Spleen (tissue), 7 donors: ENCODE results near the gene PGBD5.
"Not testable (repeated sequence)": the region's sequence is repeated elsewhere in the genome, so short reads cannot be mapped to it uniquely, and the experiment has no call there.

Experiments
- POLR2A ChIP-seq, 3 donors: fragments of 450-650 bp; IDR thresholded peaks; one replicate each; pipeline ENCODE4 v1.5.1; 2017; ENCODE audit warnings: antibody characterized with exemption in 3 of 3, mild to moderate bottlenecking in 1 of 3
- POLR2AphosphoS5 ChIP-seq, 3 donors: sonication (generic); formaldehyde crosslinking; IDR thresholded peaks; one replicate each; pipeline ENCODE4 v1.5.1; 2017; ENCODE audit warnings: antibody characterized with exemption in 3 of 3
- TF ChIP-seq, protein P1 (sequence below), 11 experiments: fragments of 200-600 bp in 7 of 11; fragments of 450-650 bp in 4 of 11; sonication (generic) in 4 of 11; IDR thresholded peaks in 8 of 11; conservative IDR thresholded peaks in 3 of 11; 1 replicate in 7 of 11; 2 replicates in 4 of 11; pipeline versions ENCODE4 v1.4.0 to v1.8.0; 2016 to 2021; ENCODE audit warnings: antibody characterized with exemption in 11 of 11, inconsistent platforms in 4 of 11, mild to moderate bottlenecking in 1 of 11
- donor health status: DM: no; HTN: no; CAD: no; lungs with moderate emphysema.
- donor health status: DM: no; HTN: no; CAD: no.
- donor health status: DM: no; HTN: no; CAD: no.

DNA sequence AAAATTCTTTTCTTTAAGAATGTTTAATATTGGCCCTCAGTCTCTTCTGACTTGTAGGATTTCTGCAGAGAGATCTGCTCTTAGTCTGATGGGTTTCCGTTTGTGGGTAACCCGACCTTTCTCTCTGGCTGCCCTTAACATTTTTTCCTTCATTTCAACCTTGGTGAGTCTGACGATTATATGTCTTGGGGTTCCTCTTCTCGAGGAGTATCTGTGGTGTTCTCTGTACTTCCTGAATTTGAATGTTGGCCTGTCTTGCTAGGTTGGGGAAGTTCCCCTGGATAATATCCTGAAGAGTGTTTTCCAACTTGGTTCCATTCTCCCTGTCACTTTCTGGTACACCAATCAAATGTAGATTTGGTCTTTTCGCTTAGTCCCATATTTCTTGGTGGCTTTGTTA, 48.8 kb upstream of the PGBD5 start:
- not testable (repeated sequence) for TF ChIP-seq POLR2AphosphoS5, POLR2A (IDR thresholded peaks at IDR 0.05)
- TF ChIP-seq, protein P1, sequence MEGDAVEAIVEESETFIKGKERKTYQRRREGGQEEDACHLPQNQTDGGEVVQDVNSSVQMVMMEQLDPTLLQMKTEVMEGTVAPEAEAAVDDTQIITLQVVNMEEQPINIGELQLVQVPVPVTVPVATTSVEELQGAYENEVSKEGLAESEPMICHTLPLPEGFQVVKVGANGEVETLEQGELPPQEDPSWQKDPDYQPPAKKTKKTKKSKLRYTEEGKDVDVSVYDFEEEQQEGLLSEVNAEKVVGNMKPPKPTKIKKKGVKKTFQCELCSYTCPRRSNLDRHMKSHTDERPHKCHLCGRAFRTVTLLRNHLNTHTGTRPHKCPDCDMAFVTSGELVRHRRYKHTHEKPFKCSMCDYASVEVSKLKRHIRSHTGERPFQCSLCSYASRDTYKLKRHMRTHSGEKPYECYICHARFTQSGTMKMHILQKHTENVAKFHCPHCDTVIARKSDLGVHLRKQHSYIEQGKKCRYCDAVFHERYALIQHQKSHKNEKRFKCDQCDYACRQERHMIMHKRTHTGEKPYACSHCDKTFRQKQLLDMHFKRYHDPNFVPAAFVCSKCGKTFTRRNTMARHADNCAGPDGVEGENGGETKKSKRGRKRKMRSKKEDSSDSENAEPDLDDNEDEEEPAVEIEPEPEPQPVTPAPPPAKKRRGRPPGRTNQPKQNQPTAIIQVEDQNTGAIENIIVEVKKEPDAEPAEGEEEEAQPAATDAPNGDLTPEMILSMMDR (IDR thresholded peaks at IDR 0.05 in 8 of 11, conservative IDR thresholded peaks at IDR 0.05 in 3 of 11): not testable (repeated sequence)
